GM19099 (cell line): ENCODE data around the gene LRRC39.

Experiments
- POLR2A ChIP-seq: IDR thresholded peaks from 3 replicates; pipeline ENCODE4 v1.6.1; 2011; ENCODE audit warnings: low read depth; ENCODE audit not compliant: insufficient read length; ENCODE audit errors: extremely low read depth

LRRC39 gene

GRCh38 chr1:100109554-100110066 lies 68.4 kb downstream of the LRRC39 start:
- no peak for TF ChIP-seq POLR2A

GRCh38 chr1:100107696-100108095 lies 70.4 kb downstream of the LRRC39 start:
- TF ChIP-seq POLR2A, result no peak

GRCh38 chr1:100101564-100101963 lies 76.5 kb downstream of the LRRC39 start:
- TF ChIP-seq POLR2A, result no peak

GRCh38 chr1:100100202-100100601 lies 77.9 kb downstream of the LRRC39 start:
- no peak for TF ChIP-seq POLR2A
